ENCODE data around the gene MGAT4B.
"Not testable (repeated sequence)": the region's sequence is repeated elsewhere in the genome, so short reads cannot be mapped to it uniquely, and the experiment has no call there.

MGAT4B gene

GRCh38 chr5:179794171-179794570 is 12.5 kb downstream of the MGAT4B start:
- DNase-seq, result no peak

- no peak for DNase-seq
These were observed 13.1 kb downstream of the MGAT4B start, which contains the start of gene LTC4S for GRCh38 chr5:179793468-179794139. LTC4S (plus strand) TSS chr5:179793986; CDS start chr5:179794081, 95 bp downstream.

- no peak for DNase-seq
These were observed 13.8 kb downstream of the MGAT4B start for GRCh38 chr5:179792612-179793467.

GRCh38 chr5:179791881-179792611 is 14.6 kb downstream of the MGAT4B start:
- no peak for DNase-seq

- not testable (repeated sequence) for DNase-seq
These were observed 17.4 kb downstream of the MGAT4B start for GRCh38 chr5:179789278-179789677.

- no peak for DNase-seq
These were observed 18.3 kb downstream of the MGAT4B start for GRCh38 chr5:179788193-179788854.

- no peak for DNase-seq
These were observed 19.8 kb downstream of the MGAT4B start for GRCh38 chr5:179786861-179787260.

GRCh38 chr5:179783128-179783527 is 23.5 kb downstream of the MGAT4B start:
- no peak for DNase-seq

- no peak for DNase-seq
These were observed 24.8 kb downstream of the MGAT4B start for GRCh38 chr5:179781846-179782245.

GRCh38 chr5:179780362-179780761 is 26.3 kb downstream of the MGAT4B start:
- DNase-seq, result no peak

GRCh38 chr5:179779826-179780225 is 26.8 kb downstream of the MGAT4B start:
- DNase-seq, result no peak

- no peak for DNase-seq
These were observed 28.1 kb downstream of the MGAT4B start for GRCh38 chr5:179778591-179778990.

- DNase-seq, result no peak
These were observed 28.8 kb downstream of the MGAT4B start for GRCh38 chr5:179777909-179778308.

- no peak for DNase-seq
These were observed 29.2 kb downstream of the MGAT4B start for GRCh38 chr5:179777456-179777855.

- DNase-seq, result no peak
These were observed 30.2 kb downstream of the MGAT4B start for GRCh38 chr5:179776411-179776938.

- no peak for DNase-seq
These were observed 32.2 kb downstream of the MGAT4B start for GRCh38 chr5:179774442-179774841.

GRCh38 chr5:179773686-179774040 is 33.0 kb downstream of the MGAT4B start:
- no peak for DNase-seq

- DNase-seq, result no peak
These were observed 34.3 kb downstream of the MGAT4B start for GRCh38 chr5:179772351-179772750.

GRCh38 chr5:179771311-179771895 is 35.3 kb downstream of the MGAT4B start:
- DNase-seq, result no peak

GRCh38 chr5:179769796-179770195 is 36.9 kb downstream of the MGAT4B start:
- no peak for DNase-seq

GRCh38 chr5:179769271-179769670 is 37.4 kb downstream of the MGAT4B start:
- DNase-seq, result no peak

Measured in activated T-cell treated with anti-CD3 and anti-CD28 coated beads for 4 hours (primary cell).